ENCODE results near the gene PREX1.
"Not testable (repeated sequence)": the region's sequence is repeated elsewhere in the genome, so short reads cannot be mapped to it uniquely, and the experiment has no call there.

PREX1 gene, protein sequence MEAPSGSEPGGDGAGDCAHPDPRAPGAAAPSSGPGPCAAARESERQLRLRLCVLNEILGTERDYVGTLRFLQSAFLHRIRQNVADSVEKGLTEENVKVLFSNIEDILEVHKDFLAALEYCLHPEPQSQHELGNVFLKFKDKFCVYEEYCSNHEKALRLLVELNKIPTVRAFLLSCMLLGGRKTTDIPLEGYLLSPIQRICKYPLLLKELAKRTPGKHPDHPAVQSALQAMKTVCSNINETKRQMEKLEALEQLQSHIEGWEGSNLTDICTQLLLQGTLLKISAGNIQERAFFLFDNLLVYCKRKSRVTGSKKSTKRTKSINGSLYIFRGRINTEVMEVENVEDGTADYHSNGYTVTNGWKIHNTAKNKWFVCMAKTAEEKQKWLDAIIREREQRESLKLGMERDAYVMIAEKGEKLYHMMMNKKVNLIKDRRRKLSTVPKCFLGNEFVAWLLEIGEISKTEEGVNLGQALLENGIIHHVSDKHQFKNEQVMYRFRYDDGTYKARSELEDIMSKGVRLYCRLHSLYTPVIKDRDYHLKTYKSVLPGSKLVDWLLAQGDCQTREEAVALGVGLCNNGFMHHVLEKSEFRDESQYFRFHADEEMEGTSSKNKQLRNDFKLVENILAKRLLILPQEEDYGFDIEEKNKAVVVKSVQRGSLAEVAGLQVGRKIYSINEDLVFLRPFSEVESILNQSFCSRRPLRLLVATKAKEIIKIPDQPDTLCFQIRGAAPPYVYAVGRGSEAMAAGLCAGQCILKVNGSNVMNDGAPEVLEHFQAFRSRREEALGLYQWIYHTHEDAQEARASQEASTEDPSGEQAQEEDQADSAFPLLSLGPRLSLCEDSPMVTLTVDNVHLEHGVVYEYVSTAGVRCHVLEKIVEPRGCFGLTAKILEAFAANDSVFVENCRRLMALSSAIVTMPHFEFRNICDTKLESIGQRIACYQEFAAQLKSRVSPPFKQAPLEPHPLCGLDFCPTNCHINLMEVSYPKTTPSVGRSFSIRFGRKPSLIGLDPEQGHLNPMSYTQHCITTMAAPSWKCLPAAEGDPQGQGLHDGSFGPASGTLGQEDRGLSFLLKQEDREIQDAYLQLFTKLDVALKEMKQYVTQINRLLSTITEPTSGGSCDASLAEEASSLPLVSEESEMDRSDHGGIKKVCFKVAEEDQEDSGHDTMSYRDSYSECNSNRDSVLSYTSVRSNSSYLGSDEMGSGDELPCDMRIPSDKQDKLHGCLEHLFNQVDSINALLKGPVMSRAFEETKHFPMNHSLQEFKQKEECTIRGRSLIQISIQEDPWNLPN (N-terminal part only)

DNA sequence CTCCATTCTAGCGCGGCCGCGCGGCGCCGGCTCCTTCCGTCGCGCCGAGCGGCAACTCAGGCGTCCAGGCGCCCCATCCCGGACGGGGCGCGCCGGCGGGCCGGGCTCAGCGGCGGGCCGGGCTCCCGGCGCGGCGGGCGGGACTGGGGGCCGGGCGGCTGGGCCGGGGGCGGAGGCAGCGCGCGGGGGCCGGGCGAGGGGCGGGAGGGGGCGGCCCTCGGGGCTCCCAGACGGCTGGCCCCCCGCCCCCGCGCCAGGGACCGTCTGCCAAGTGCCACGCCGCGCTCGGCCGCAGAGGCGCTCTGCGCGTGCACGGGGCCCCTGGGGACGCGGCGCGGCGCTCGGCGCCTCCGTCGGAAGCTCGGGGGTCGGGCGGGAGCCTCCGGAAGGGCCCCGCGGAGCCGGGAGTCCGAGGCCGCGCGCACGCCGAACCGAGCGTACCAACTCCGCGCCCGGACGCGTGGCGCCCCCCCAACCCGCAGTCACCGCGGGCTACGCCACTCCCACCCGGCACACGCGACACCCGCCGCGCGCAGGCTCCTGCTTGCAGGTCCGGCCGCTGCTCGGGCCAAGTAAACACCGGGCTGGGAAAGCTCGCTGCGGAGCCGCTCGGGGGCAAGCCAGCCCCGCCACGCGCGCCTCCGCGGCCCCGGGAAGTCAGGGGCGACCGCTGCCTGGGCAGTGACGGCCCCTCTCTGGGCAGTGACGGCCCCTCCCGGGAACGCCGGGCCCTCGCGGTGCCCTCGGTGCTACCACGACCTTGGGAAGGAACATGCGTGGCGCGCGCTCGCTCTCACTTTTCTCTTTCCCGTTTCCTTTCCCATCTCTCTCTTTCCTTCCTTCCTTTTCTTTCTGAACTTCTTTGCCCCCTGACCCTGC, at the start of gene PREX1:
PREX1 (minus strand) TSS at position 145 of the 879 bp plus-strand sequence; CDS start at position 6, 139 bp downstream.
- peak; percentile 96 for DNase-seq

- no peak for DNase-seq
Measured at GRCh38 chr20:48877304-48877703, 49.5 kb upstream of the PREX1 start.

DNA sequence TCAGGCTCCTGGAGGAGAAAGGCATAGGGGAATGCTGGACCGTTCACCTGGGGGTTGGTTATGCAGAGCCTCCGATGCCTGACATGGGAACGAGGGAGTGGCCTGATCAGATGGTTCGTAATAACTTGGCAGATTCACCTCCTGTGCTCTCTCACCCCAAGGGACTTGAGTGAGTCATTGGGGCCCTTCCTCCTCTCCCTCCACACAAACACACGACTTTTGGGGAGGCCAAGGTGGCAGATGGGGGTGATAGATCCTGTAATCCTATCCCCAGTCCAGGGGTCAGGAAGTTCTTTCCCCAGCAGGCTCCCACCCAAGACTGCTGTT, 48.1 kb upstream of the PREX1 start:
- no peak for DNase-seq

GRCh38 chr20:48875233-48875913, 47.6 kb upstream of the PREX1 start:
- DNase-seq, result no peak

GRCh38 chr20:48869442-48869841, 41.6 kb upstream of the PREX1 start:
- DNase-seq, result not testable (repeated sequence)

- DNase-seq, result no peak
Measured at GRCh38 chr20:48866936-48867335, 39.1 kb upstream of the PREX1 start.

GRCh38 chr20:48864738-48865318, 37.0 kb upstream of the PREX1 start:
- DNase-seq, result no peak

DNA sequence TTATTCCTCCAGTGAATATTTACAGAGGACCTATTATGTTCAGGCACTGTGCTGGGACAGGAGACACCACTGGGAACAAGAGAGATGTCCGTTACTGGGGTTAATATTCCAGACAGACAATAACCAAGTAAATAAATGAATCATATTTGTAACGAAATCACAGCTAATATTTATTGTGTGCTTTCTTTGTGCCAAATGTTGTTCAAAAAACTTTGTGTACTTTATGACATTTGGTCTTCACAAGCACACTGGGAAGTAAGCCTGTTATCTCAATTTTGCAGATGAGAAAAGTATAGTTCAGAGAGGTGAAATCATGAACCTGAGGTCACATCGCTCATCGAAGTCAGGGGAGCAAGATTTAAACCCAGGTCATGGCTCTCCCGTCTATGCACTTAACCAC, 36.5 kb upstream of the PREX1 start:
- no peak for DNase-seq

DNA sequence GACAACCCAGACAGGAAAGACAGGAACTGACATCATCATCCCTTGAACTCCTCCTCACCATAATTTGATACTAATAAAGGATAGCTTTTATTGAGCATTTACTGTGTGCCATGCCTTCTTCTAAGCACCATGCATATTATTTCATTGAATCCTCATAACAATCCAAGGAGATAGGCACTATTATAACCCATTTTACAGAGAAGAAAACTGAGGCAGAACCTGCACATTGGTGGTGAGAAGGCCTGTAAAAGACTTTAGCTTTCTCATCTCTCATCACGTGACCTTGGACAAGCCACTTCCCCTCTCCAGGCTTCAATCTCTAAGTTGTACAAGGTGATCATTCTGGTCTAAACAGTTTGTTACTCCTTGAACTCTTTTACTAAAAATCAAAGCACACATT, 34.5 kb upstream of the PREX1 start:
- no peak for DNase-seq

- no peak for DNase-seq
Measured at GRCh38 chr20:48861444-48861843, 33.6 kb upstream of the PREX1 start.

GRCh38 chr20:48858075-48858790, 30.4 kb upstream of the PREX1 start:
- DNase-seq, result no peak

DNA sequence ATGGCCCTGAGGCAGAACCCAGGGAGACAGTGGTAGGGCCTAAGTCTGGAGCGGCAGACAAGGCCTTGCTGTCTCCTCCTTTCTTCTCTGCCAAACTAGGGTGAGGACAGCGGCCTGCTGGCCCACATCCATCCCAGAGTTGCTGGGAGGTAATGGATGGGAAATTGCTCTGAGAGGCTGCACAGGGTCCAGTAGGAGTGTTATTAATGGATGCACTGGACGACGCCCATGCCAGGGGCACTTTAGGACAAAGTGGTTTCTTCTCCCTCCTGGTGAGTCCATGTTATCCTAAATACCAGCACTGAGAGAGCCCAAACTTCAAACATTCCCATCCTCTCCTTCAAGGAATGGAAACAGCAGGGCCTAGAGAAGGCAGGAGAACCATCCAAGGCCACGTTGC, 28.3 kb upstream of the PREX1 start:
- no peak for DNase-seq

DNA sequence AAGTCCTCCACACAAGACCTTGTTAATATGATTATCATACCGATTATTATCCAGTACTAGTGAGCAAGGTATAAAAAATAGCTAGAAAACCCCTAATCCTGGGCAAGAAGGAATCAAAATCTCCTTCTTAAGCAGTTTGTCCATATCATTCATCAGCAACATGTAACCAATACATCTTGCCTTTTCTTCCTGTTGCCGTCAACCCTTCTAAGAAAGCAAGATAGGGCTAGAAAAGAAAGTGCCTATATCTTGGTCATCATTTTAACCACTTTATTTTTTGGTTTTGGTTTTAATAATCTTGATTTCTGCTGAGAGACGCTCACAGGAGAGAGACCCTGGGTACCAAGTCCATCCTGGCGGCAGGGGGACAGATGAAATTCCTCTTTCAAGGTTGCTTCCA, 27.2 kb upstream of the PREX1 start:
- no peak for DNase-seq

DNA sequence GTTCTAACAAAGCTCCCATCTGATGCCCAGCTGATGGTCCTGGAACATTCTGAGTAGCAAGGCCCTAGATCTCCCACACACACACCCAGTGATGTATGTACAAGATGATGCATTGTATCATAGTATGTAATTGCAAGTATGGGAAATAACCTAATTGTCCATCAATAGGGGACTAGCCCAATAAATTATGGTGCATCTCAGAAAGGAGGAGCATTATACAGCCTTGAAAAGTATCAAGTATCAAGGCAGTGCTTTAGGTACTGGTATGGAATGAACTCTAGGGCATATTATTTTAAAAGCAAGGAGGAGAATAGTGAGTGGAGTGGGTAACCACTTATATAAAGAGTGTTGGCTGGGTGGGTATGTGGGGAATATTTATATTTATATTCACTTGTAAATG, 24.8 kb upstream of the PREX1 start:
- no peak for DNase-seq

GRCh38 chr20:48851579-48851978, 23.8 kb upstream of the PREX1 start:
- DNase-seq, result no peak

DNA sequence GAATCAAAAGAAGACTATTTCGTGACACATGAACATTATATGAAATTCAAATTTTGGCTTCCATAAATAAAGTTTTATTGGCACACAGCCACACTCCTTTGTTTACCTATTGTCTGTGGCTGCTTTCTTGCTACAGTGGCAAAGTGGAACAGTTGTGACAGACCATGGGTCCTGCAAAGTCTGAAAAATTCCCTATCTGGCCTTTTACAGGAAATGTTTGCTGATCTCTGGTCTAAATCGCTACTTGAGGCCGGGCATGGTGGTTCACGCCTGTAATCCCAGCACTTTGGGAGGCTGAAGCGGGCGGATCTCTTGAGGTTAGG, 23.1 kb upstream of the PREX1 start:
- no peak for DNase-seq

DNA sequence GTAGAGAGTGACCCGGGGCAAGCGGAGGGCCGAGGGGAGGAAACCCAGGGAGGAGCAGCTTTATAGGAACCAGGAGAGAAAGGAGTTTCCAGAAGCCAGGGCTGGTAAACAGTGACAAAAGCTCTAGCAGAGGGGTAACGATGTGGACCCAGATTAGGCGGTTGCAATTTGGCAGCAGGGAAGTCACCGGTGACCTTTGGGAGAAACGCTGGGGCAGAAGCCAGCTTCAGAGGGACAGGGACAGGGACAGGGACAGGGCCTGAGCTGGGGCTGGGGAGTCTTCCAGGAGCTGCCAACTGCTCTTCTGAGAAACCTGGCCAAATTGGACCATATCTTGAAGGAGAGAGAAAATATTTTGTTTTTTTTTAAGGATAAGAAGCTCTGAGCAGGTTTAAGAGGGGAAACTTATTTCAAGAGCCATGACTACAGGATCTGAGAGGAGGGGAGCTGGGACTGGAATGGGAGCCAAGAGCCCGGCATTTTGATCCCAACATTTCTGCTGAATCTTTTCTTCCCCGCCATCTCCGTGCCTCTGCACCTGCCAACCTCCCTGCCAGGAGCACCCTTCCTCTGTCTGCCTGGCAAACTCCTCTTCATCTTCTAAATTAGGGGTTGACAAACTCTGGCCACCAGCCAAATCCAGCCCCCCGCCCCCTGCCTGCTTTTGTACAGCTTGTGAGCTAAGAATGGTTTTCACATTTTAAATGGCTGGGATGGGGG, 22.6 kb upstream of the PREX1 start:
- no peak for DNase-seq

DNA sequence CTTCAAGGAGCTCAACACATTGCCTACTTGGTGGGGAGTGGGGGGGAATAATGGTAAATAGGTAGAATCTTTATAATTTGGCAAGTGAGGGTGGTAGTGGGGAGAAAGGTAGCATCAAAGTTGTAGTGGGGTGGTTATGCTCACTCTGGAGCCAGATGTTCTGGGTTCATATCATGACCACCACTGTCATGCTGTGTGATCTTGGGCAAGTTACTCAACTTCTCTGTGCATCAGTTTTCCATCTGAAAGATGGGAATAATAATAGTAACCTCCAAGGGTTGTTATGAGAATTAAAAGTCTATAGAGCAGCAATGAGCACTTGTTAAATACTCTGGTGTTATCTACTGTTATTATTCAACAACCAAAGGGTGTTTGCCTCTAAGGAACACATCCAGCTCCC, 22.0 kb upstream of the PREX1 start:
- no peak for DNase-seq

- DNase-seq, result no peak
Measured at GRCh38 chr20:48849299-48849698, 21.5 kb upstream of the PREX1 start.
